IMR-90 (cell line): ENCODE results near the gene GJC1. TPM values are rescaled to one million over a fixed set of nuclear protein-coding genes. Genes with fewer than 3 reads are reported as not detected.
A peak's percentile ranks its signal among the peaks of the same experiment; 100 is the strongest.

Experiments
- ATAC-seq: fragments of 200-7000 bp; cut with Tn5 transposase; 2 replicates; pipeline ENCODE4 v1.9.1; 2020; ENCODE audit warnings: low read depth, mild to moderate bottlenecking, moderate library complexity
- BruUV-seq: library from RNA; stranded (reverse); fragments of 400-500 nt; replicated peaks from 2 replicates; lab custom pipeline; 2021; lab: Mats Ljungman, UMichigan
- CTCF ChIA-PET: fragments of 300-600 bp; formaldehyde crosslinking; extraction: SDS; loops from one replicate; lab custom pipeline; 2021; ENCODE audit warnings: antibody characterized with exemption; lab: Yijun Ruan, JAX
- POLR2A ChIA-PET: fragments of 300-600 bp; sonication (Branson Sonifier 250); formaldehyde crosslinking; loops from one replicate; lab custom pipeline; 2022; ENCODE audit warnings: antibody characterized with exemption; ENCODE audit not compliant: unreplicated experiment; lab: Charles Lee
- DNase-seq: peaks from one replicate; pipeline ENCODE4 v3.0.0; 2013
- H2AFZ ChIP-seq: replicated peaks from 2 replicates; pipeline ENCODE3; 2013; ENCODE audit warnings: low read length, mild to moderate bottlenecking; ENCODE audit not compliant: poor library complexity
- H2AK5ac ChIP-seq: 2 replicates; pipeline ENCODE4 v1.6.1; 2013; ENCODE audit warnings: low read depth, low read length, inconsistent platforms
- H2AK9ac ChIP-seq: replicated peaks from 2 replicates; pipeline ENCODE3; 2013; ENCODE audit warnings: mild to moderate bottlenecking, low read depth, low read length, moderate library complexity; ENCODE audit not compliant: poor library complexity
- H2BK120ac ChIP-seq: 2 replicates; pipeline ENCODE4 v1.6.1; 2013; ENCODE audit warnings: low read depth, low read length, inconsistent platforms
- H2BK15ac ChIP-seq: 3 replicates; pipeline ENCODE4 v1.6.1; 2013; ENCODE audit warnings: low read depth, low read length, inconsistent platforms
- H2BK20ac ChIP-seq: 2 replicates; pipeline ENCODE4 v1.6.1; 2013; ENCODE audit warnings: low read depth, mild to moderate bottlenecking, inconsistent platforms, low read length, moderate library complexity
- H2BK5ac ChIP-seq: 2 replicates; pipeline ENCODE4 v1.6.1; 2013; ENCODE audit warnings: mild to moderate bottlenecking, low read depth, low read length, inconsistent platforms; ENCODE audit not compliant: poor library complexity, severe bottlenecking
- H3K14ac ChIP-seq: replicated peaks from 2 replicates; pipeline ENCODE4 v1.6.1; 2013; ENCODE audit warnings: low read depth, low read length, inconsistent platforms
- H3K18ac ChIP-seq: 2 replicates; pipeline ENCODE4 v1.6.1; 2013; ENCODE audit warnings: low read depth, low read length, control low read depth
- H3K23ac ChIP-seq: 2 replicates; pipeline ENCODE4 v1.6.1; 2013; ENCODE audit warnings: low read depth, low read length, inconsistent platforms
- H3K27ac ChIP-seq: 2 replicates; pipeline ENCODE4 v1.5.1; 2013; ENCODE audit warnings: mild to moderate bottlenecking, control low read depth, low read length; ENCODE audit not compliant: insufficient read depth
- H3K27me3 ChIP-seq: 2 replicates; pipeline ENCODE4 v1.6.1; 2013; ENCODE audit warnings: low read length; ENCODE audit not compliant: control insufficient read depth, insufficient read depth
- H3K36me3 ChIP-seq: 2 replicates; pipeline ENCODE4 v1.6.1; 2013; ENCODE audit warnings: low read length, mixed read lengths; ENCODE audit not compliant: control insufficient read depth, insufficient read depth
- H3K4ac ChIP-seq: 2 replicates; pipeline ENCODE4 v1.6.1; 2013; ENCODE audit warnings: low read depth, low read length, inconsistent platforms
- H3K4me1 ChIP-seq: 2 replicates; pipeline ENCODE4 v1.6.1; 2013; ENCODE audit warnings: low read length, mixed read lengths; ENCODE audit not compliant: control insufficient read depth, insufficient read depth
- H3K4me2 ChIP-seq: 2 replicates; pipeline ENCODE4 v1.6.1; 2013; ENCODE audit warnings: low read depth, mild to moderate bottlenecking, control low read depth, low read length, moderate library complexity
- H3K4me3 ChIP-seq: 2 replicates; pipeline ENCODE4 v1.5.1; 2013; ENCODE audit warnings: low read depth, mild to moderate bottlenecking, control low read depth, low read length, moderate library complexity; ENCODE audit not compliant: insufficient read depth
- H3K56ac ChIP-seq: 2 replicates; pipeline ENCODE4 v1.6.1; 2013; ENCODE audit warnings: low read length, inconsistent platforms; ENCODE audit not compliant: insufficient read depth; ENCODE audit errors: extremely low read depth
- H3K79me1 ChIP-seq, 2 experiments: 2 replicates each; pipeline ENCODE4 v1.6.1; 2013; ENCODE audit warnings: low read length in 2 of 2, inconsistent platforms in 1 of 2, low read depth in 1 of 2
- H3K9ac ChIP-seq: 2 replicates; pipeline ENCODE4 v1.6.1; 2013; ENCODE audit warnings: low read depth, low read length, control low read depth
- H3K9me1 ChIP-seq: 2 replicates; pipeline ENCODE4 v1.6.1; 2013; ENCODE audit warnings: low read length, inconsistent platforms; ENCODE audit not compliant: insufficient read depth
- H3K9me3 ChIP-seq: 2 replicates; pipeline ENCODE4 v1.6.1; 2013; ENCODE audit warnings: low read length; ENCODE audit not compliant: control insufficient read depth, insufficient read depth
- H4K20me1 ChIP-seq: 2 replicates; pipeline ENCODE4 v1.6.1; 2013; ENCODE audit warnings: low read length, inconsistent platforms; ENCODE audit not compliant: insufficient read depth
- H4K5ac ChIP-seq: 2 replicates; pipeline ENCODE4 v1.6.1; 2013; ENCODE audit warnings: mild to moderate bottlenecking, low read depth, low read length, control low read depth
- H4K8ac ChIP-seq, 2 experiments: 2 replicates each; pipeline ENCODE4 v1.6.1; 2013; ENCODE audit warnings: low read depth in 2 of 2, low read length in 2 of 2, control low read depth in 1 of 2, inconsistent platforms in 1 of 2
- H4K91ac ChIP-seq: 2 replicates; pipeline ENCODE4 v1.6.1; 2013; ENCODE audit warnings: low read depth, low read length, inconsistent platforms; ENCODE audit not compliant: insufficient read depth
- BHLHE40 ChIP-seq: fragments of 150-350 bp; IDR thresholded peaks from 2 replicates; pipeline ENCODE4 v1.6.1; 2016; ENCODE audit warnings: mild to moderate bottlenecking, low read depth, low read length
- CEBPB ChIP-seq: IDR thresholded peaks from 2 replicates; pipeline ENCODE4 v1.6.1; 2012; ENCODE audit warnings: low read depth, low read length, improper control_type of control experiment
- CHD1 ChIP-seq: IDR thresholded peaks from 2 replicates; pipeline ENCODE4 v1.6.1; 2012; ENCODE audit warnings: low read depth, low read length, improper control_type of control experiment
- ELK1 ChIP-seq: fragments of 150-350 bp; IDR thresholded peaks from 2 replicates; pipeline ENCODE4 v1.6.1; 2016; ENCODE audit warnings: low read depth, mild to moderate bottlenecking, low read length, moderate library complexity, borderline replicate concordance
- FOS ChIP-seq: fragments of 150-350 bp; IDR thresholded peaks from 2 replicates; pipeline ENCODE4 v1.6.1; 2016; ENCODE audit warnings: low read depth, low read length
- MAZ ChIP-seq: IDR thresholded peaks from 2 replicates; pipeline ENCODE4 v1.6.1; 2012; ENCODE audit warnings: low read depth, mild to moderate bottlenecking, low read length, improper control_type of control experiment, moderate library complexity, borderline replicate concordance
- MXI1 ChIP-seq: IDR thresholded peaks from 2 replicates; pipeline ENCODE4 v1.6.1; 2012; ENCODE audit warnings: low read depth, mild to moderate bottlenecking, low read length, moderate library complexity, borderline replicate concordance
- NFE2L2 ChIP-seq: fragments of 150-350 bp; IDR thresholded peaks from 2 replicates; pipeline ENCODE4 v1.6.1; 2016; ENCODE audit warnings: low read depth, mild to moderate bottlenecking, low read length
- POLR2A ChIP-seq: IDR thresholded peaks from 2 replicates; pipeline ENCODE4 v1.6.1; 2012; ENCODE audit warnings: mild to moderate bottlenecking, low read depth, low read length
- RAD21 ChIP-seq: IDR thresholded peaks from 2 replicates; pipeline ENCODE4 v1.6.1; 2012; ENCODE audit warnings: low read length, improper control_type of control experiment
- RCOR1 ChIP-seq: IDR thresholded peaks from 2 replicates; pipeline ENCODE4 v1.6.1; 2012; ENCODE audit warnings: mild to moderate bottlenecking, low read length, improper control_type of control experiment; ENCODE audit not compliant: insufficient replicate concordance
- RFX5 ChIP-seq: IDR thresholded peaks from 2 replicates; pipeline ENCODE4 v1.8.0; 2012; ENCODE audit warnings: low read depth, mild to moderate bottlenecking, low read length, moderate library complexity
- SMC3 ChIP-seq: fragments of 150-350 bp; IDR thresholded peaks from 2 replicates; pipeline ENCODE4 v1.6.1; 2016; ENCODE audit warnings: low read depth, mild to moderate bottlenecking, antibody characterized with exemption, low read length, moderate library complexity
- WGBS, 2 experiments: methylation state at CpG; one replicate each; pipeline versions ENCODE4 v1.1.5 to v1.1.7; 2013; ENCODE audit warnings: missing lambda C conversion rate in 2 of 2; ENCODE audit not compliant: insufficient read length in 1 of 2; ENCODE audit errors: extremely low coverage in 2 of 2; 5-methylcytosine and 5-hydroxymethylcytosine counted together
- dilution Hi-C: fragments of 300-500 bp; cut with HindIII; formaldehyde crosslinking; loops from one replicate; pipeline ENCODE4 v1.14.3; 2018; ENCODE audit warnings: low sequenced_read_pairs; ENCODE audit not compliant: unreplicated experiment
- in situ Hi-C: fragments of 300-500 bp; cut with MboI; formaldehyde crosslinking; loops from 3 replicates; pipeline ENCODE4 v1.14.3; 2019; ENCODE audit warnings: low sequenced_read_pairs, inconsistent platforms, mixed read lengths
- intact Hi-C: fragments of 100-400 bp; cut with micrococcal nuclease; formaldehyde crosslinking; loops from 2 replicates; pipeline ENCODE4 v1.10.0; 2022
- polyA plus RNA-seq, 3 experiments: library from polyadenylated mRNA; depleted of rRNA; stranded (reverse); fragments of >200 nt; gene quantifications; 2 replicates each; pipeline ENCODE4 v1.2.3, GENCODE V29; 2012; ENCODE audit warnings: low replicate concordance in 1 of 3
- total RNA-seq: library from RNA; depleted of rRNA; stranded (reverse); fragments of >200 nt; gene quantifications from 2 replicates; pipeline ENCODE4 v1.2.3, GENCODE V29; 2012
- TF ChIP-seq, protein P1 (sequence below): conservative IDR thresholded peaks from 2 replicates; pipeline ENCODE4 v1.5.1; 2012; ENCODE audit warnings: mild to moderate bottlenecking, low read depth, low read length, improper control_type of control experiment
- TF ChIP-seq, protein P2 (sequence below): fragments of 150-350 bp; IDR thresholded peaks from 2 replicates; pipeline ENCODE4 v1.6.1; 2017; ENCODE audit warnings: mild to moderate bottlenecking, antibody characterized with exemption, low read length, low read depth

GJC1 gene
- total and polyA plus RNA-seq, 2 of the 4 experiments (the other 2 are of a cell fraction): 23.9 to 69.7 TPM

DNA sequence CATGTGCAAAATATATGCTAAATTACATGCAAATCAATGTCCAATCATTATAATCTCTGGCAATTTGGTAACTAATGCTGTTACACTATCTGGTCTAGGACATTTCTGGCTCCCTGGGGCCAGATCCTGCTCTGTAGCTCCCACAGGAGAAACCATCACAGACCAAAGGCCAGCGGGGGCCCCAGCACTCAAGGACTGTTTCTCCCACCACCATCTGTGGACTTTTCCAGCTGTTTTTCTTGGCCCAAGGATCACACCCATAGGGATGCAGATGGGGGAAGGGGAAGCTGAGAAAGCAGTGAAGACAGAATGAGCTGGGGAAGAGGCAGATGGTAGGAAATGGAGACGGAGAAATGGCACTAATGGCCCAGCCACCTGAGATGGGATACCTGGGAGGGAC, 17.5 kb upstream of the GJC1 start, which contains the start of gene HIGD1B:
TSS of gene HIGD1B (plus strand) at position 298 of the 400 bp plus-strand sequence. CDS start 270 bp downstream, outside the sequence.
- Histone ChIP-seq H3K27me3 (no peaks in the 10 kb centered on the region), H4K5ac (no peak within 1 kb of the TSS), H3K9me1 (peaks cover 10% of the 10 kb centered on the region), H3K4ac (no peak within 1 kb of the TSS), H3K9ac (no peak within 1 kb of the TSS), H2BK120ac (no peak within 1 kb of the TSS), H2AK5ac (no peak within 1 kb of the TSS), H3K4me3 (no peak within 1 kb of the TSS), H3K14ac (no peak within 1 kb of the TSS), H3K56ac (no peak within 1 kb of the TSS), H3K4me2 (no peak within 1 kb of the TSS), H2AFZ (no peak within 1 kb of the TSS), H3K79me1 (no peaks in the 10 kb centered on the region), H3K23ac (no peak within 1 kb of the TSS), H3K4me1 (peaks cover 11% of the 10 kb centered on the region), H4K8ac (no peak within 1 kb of the TSS), H4K91ac (no peak within 1 kb of the TSS), H3K36me3 (peaks cover 23% of the 10 kb centered on the region), H4K20me1 (no peaks in the 10 kb centered on the region), H2AK9ac (peak within 1 kb of the TSS; percentile 20), H3K27ac (no peak within 1 kb of the TSS), H2BK20ac (no peak within 1 kb of the TSS), H2BK15ac (no peak within 1 kb of the TSS), H3K18ac (no peak within 1 kb of the TSS), H2BK5ac (no peak within 1 kb of the TSS), H3K9me3 (no peaks in the 10 kb centered on the region)
- WGBS, 2 experiments: no CpG with 5 or more reads among the region's 2 CpGs
- no TSS peak for BruUV-seq
- intact Hi-C loops (no loop called here), in situ Hi-C loops (no loop called here), dilution Hi-C loops (no loop called here)
- no peak for ATAC-seq
- ChIA-PET CTCF (no interaction called here), POLR2A (interaction anchor here (0.6 kb wide), 1 partner anchor 40 kb away, joined by 3 read pairs; no protein-coding TSS in a partner anchor)
- TF ChIP-seq RAD21 (no peak), NFE2L2 (no peak), MXI1 (no peak), ELK1 (no peak), BHLHE40 (no peak), RFX5 (no peak), POLR2A (no peak), SMC3 (no peak), CEBPB (no peak), FOS (no peak), RCOR1 (no peak), MAZ (no peak), CHD1 (no peak)
- TF ChIP-seq, protein P1, sequence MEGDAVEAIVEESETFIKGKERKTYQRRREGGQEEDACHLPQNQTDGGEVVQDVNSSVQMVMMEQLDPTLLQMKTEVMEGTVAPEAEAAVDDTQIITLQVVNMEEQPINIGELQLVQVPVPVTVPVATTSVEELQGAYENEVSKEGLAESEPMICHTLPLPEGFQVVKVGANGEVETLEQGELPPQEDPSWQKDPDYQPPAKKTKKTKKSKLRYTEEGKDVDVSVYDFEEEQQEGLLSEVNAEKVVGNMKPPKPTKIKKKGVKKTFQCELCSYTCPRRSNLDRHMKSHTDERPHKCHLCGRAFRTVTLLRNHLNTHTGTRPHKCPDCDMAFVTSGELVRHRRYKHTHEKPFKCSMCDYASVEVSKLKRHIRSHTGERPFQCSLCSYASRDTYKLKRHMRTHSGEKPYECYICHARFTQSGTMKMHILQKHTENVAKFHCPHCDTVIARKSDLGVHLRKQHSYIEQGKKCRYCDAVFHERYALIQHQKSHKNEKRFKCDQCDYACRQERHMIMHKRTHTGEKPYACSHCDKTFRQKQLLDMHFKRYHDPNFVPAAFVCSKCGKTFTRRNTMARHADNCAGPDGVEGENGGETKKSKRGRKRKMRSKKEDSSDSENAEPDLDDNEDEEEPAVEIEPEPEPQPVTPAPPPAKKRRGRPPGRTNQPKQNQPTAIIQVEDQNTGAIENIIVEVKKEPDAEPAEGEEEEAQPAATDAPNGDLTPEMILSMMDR: no peak
- TF ChIP-seq, protein P2, sequence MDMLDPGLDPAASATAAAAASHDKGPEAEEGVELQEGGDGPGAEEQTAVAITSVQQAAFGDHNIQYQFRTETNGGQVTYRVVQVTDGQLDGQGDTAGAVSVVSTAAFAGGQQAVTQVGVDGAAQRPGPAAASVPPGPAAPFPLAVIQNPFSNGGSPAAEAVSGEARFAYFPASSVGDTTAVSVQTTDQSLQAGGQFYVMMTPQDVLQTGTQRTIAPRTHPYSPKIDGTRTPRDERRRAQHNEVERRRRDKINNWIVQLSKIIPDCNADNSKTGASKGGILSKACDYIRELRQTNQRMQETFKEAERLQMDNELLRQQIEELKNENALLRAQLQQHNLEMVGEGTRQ: no peak
- no peak for DNase-seq
